ENCODE results near the gene SOX11. TPM values are rescaled to one million over a fixed set of nuclear protein-coding genes. Genes with fewer than 3 reads are reported as not detected.

Gene SOX11
- total and polyA plus RNA-seq, 2 of the 8 experiments (the other 6 are each of a cell fraction or from before 2014, with no cell fraction given) = 9.0 to 55.6 TPM

DNA sequence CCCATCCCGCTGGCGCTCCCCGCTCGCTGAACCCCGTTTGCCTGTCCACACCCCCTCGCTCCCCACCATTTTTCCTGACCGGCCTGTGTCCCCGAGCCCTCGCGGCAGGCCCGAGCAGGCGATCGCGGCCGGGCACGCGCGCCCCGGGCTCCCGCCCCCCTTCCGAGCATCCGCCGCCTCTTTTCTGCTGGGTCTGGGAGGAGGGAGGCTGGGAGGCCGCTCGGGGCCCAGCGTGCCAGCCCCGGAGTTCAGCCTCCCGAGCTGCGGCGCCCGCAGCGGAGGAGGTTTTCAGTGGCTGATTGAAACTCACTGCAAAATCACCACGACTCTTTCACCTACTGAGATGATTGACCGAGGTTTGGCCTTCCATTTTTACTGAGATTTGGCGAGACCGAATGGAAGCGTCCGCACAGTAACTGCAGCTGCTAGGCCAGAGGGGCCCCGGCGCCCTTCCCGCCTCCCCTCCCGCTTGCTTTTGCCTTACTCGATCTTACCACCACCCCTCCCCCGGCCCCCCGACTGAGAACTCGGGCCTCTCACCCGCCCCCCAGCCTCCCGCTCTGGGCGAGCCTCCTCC, 4.8 kb downstream of the SOX11 start (continued):
- TF ChIP-seq RAD21 (IDR thresholded peaks at IDR 0.05 in 1 of 2, conservative IDR thresholded peaks at IDR 0.05 in 1 of 2; ENCODE audit: low read depth in 2 of 2, low read length in 2 of 2) (peak in 1 of 2 experiments; percentile 0; a peak in 1 of 4 replicates), PHF8 (conservative IDR thresholded peaks at IDR 0.05; ENCODE audit: low read depth, low read length) (0 out of 2 replicates have a peak, but pooled peaks have one; percentile 36), ASH2L (IDR thresholded peaks at IDR 0.05; ENCODE audit: low read length) (peak; percentile 71), GTF2F1 (IDR thresholded peaks at IDR 0.05; ENCODE audit: borderline replicate concordance, low read depth, low read length) (no peak), KDM4A (IDR thresholded peaks at IDR 0.05; ENCODE audit: low read depth, low read length, severe bottlenecking) (peak; percentile 1), TAF1 (IDR thresholded peaks at IDR 0.05; ENCODE audit: low read depth, low read length) (peak; percentile 55; the same call in 1 of the 2 replicates)
- TF ChIP-seq, protein P1, sequence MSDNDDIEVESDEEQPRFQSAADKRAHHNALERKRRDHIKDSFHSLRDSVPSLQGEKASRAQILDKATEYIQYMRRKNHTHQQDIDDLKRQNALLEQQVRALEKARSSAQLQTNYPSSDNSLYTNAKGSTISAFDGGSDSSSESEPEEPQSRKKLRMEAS (IDR thresholded peaks at IDR 0.05) = peak; percentile 70
